Endothelial cell of umbilical vein (primary cell): ENCODE measurements around the gene TMEM270. TPM values are rescaled to one million over a fixed set of nuclear protein-coding genes. Genes with fewer than 3 reads are reported as not detected.

ENCODE experiments used
- BruUV-seq: library from RNA; stranded (reverse); fragments of 400-500 nt; replicated peaks from 2 replicates; lab custom pipeline; 2021; lab: Mats Ljungman, UMichigan
- CTCF ChIA-PET: fragments of 300-600, 350-600 bp; sonication (Branson Sonifier 250); formaldehyde crosslinking; loops from one replicate; lab custom pipeline; 2021; ENCODE audit warnings: antibody characterized with exemption, inconsistent platforms; lab: Charles Lee
- POLR2A ChIA-PET: fragments of 300-600, 350-600 bp; sonication (Branson Sonifier 250); formaldehyde crosslinking; loops from one replicate; lab custom pipeline; 2021; ENCODE audit warnings: antibody characterized with exemption, inconsistent platforms; lab: Charles Lee
- DNase-seq: peaks from one replicate; pipeline ENCODE4 v3.0.0-alpha.2; 2011; ENCODE audit warnings: low read depth, low spot score
- FAIRE-seq: peaks from 2 replicates; lab custom pipeline; 2011; peaks lifted over from hg19 to GRCh38; lab: Jason Lieb, UNC
- H2AFZ ChIP-seq: 2 replicates; pipeline ENCODE4 v1.6.0; 2012; ENCODE audit warnings: low read depth, low read length, control low read depth, inconsistent platforms
- H3K27ac ChIP-seq: 2 replicates; pipeline ENCODE4 v1.5.1; 2011; ENCODE audit warnings: low read depth, mild to moderate bottlenecking, control low read depth, low read length, moderate library complexity; ENCODE audit not compliant: insufficient read depth
- H3K27me3 ChIP-seq, 2 experiments: 2 replicates each; pipeline versions ENCODE4 v1.6.0 to v1.6.1; 2011; ENCODE audit warnings: low read length in 2 of 2, mixed read lengths in 1 of 2; ENCODE audit not compliant: control insufficient read depth in 2 of 2, insufficient read depth in 2 of 2
- H3K36me3 ChIP-seq, 2 experiments: 2 replicates in 1 of 2; 3 replicates in 1 of 2; pipeline ENCODE4 v1.5.1; 2011; ENCODE audit warnings: low read length in 2 of 2, mild to moderate bottlenecking in 1 of 2, moderate library complexity in 1 of 2; ENCODE audit not compliant: control insufficient read depth in 2 of 2, insufficient read depth in 2 of 2; ENCODE audit errors: extremely low read depth in 1 of 2
- H3K4me1 ChIP-seq: 3 replicates; pipeline ENCODE4 v1.5.1; 2011; ENCODE audit warnings: mild to moderate bottlenecking, low read length; ENCODE audit not compliant: control insufficient read depth, insufficient read depth; ENCODE audit errors: extremely low read depth
- H3K4me2 ChIP-seq: 2 replicates; pipeline ENCODE4 v1.6.1; 2011; ENCODE audit warnings: low read length, control low read depth, mixed read lengths; ENCODE audit not compliant: insufficient read depth
- H3K4me3 ChIP-seq, 3 experiments: fragments of 200-600 bp in 1 of 3; sonication (generic), shearing (Covaris generic) in 1 of 3; replicated peaks in 1 of 3; 2 replicates each; pipeline ENCODE4 v1.5.1; 2011 to 2016; ENCODE audit warnings: control low read depth in 3 of 3, low read length in 3 of 3, mild to moderate bottlenecking in 2 of 3, inconsistent platforms in 1 of 3, low read depth in 1 of 3, moderate library complexity in 1 of 3; ENCODE audit not compliant: insufficient read depth in 1 of 3
- H3K79me2 ChIP-seq: 2 replicates; pipeline ENCODE4 v1.6.0; 2012; ENCODE audit warnings: low read length, inconsistent platforms; ENCODE audit not compliant: control insufficient read depth, insufficient read depth
- H3K9ac ChIP-seq: replicated peaks from 2 replicates; pipeline ENCODE3; 2011; ENCODE audit warnings: low read length, control low read depth; ENCODE audit not compliant: insufficient read depth; ENCODE audit errors: extremely low read depth
- H3K9me1 ChIP-seq: replicated peaks from 3 replicates; pipeline ENCODE4 v1.6.0; 2011; ENCODE audit warnings: mild to moderate bottlenecking, low read length; ENCODE audit not compliant: control insufficient read depth, insufficient read depth; ENCODE audit errors: extremely low read depth
- H3K9me3 ChIP-seq: replicated peaks from 2 replicates; pipeline ENCODE4 v1.5.1; 2012; ENCODE audit warnings: low read length, inconsistent platforms; ENCODE audit not compliant: control insufficient read depth, insufficient read depth
- H4K20me1 ChIP-seq: replicated peaks from 2 replicates; pipeline ENCODE3; 2011; ENCODE audit warnings: mild to moderate bottlenecking, low read length; ENCODE audit not compliant: control insufficient read depth, insufficient read depth; ENCODE audit errors: extremely low read depth
- CTCF ChIP-seq, 2 donors: IDR thresholded peaks; 1 replicate in 1 of 2; 2 replicates in 1 of 2; pipeline ENCODE4 v1.5.1; 2011; ENCODE audit warnings: low read length in 2 of 2, mild to moderate bottlenecking in 2 of 2, moderate library complexity in 2 of 2, control low read depth in 1 of 2, inconsistent platforms in 1 of 2, low read depth in 1 of 2; ENCODE audit not compliant: insufficient read depth in 1 of 2; ENCODE audit errors: extremely low read depth in 1 of 2
- EZH2 ChIP-seq: IDR thresholded peaks from 2 replicates; pipeline ENCODE4 v1.6.1; 2012; ENCODE audit warnings: borderline replicate concordance, low read depth, mild to moderate bottlenecking, moderate library complexity, low read length, inconsistent platforms; ENCODE audit not compliant: severe bottlenecking
- FOS ChIP-seq: IDR thresholded peaks from 2 replicates; pipeline ENCODE4 v1.6.1; 2011; ENCODE audit warnings: mild to moderate bottlenecking, low read length, moderate library complexity, borderline replicate concordance; ENCODE audit not compliant: insufficient read depth
- GATA2 ChIP-seq: IDR thresholded peaks from 2 replicates; pipeline ENCODE4 v1.7.0; 2011; ENCODE audit warnings: low read depth, mild to moderate bottlenecking, moderate library complexity, mixed read lengths, low read length; ENCODE audit not compliant: insufficient read length, insufficient read depth
- JUN ChIP-seq: IDR thresholded peaks from 2 replicates; pipeline ENCODE4 v1.6.1; 2011; ENCODE audit warnings: borderline replicate concordance, low read depth; ENCODE audit not compliant: insufficient read length, insufficient read depth
- MYC ChIP-seq: IDR thresholded peaks from one replicate; pipeline ENCODE4 v1.6.1; 2011; ENCODE audit warnings: mild to moderate bottlenecking, low read depth, low read length
- POLR2A ChIP-seq: IDR thresholded peaks from 2 replicates; pipeline ENCODE4 v1.6.1; 2012; ENCODE audit warnings: low read depth, mild to moderate bottlenecking, control low read depth, low read length
- POLR2AphosphoS5 ChIP-seq: IDR thresholded peaks from 2 replicates; pipeline ENCODE4 v1.6.1; 2012; ENCODE audit warnings: low read depth, mild to moderate bottlenecking, control low read depth, low read length, moderate library complexity; ENCODE audit not compliant: insufficient read depth
- dilution Hi-C: fragments of 300-500 bp; cut with MboI; formaldehyde crosslinking; loops from one replicate; pipeline ENCODE4 v1.15.0; 2019; ENCODE audit warnings: low sequenced_read_pairs; ENCODE audit not compliant: extremely low pct_ligation_motif_present
- intact Hi-C: fragments of 100-400 bp; cut with micrococcal nuclease; formaldehyde crosslinking; loops from one replicate; pipeline ENCODE4 v1.10.0; 2022
- polyA plus RNA-seq, 4 experiments: library from polyadenylated mRNA; depleted of rRNA in 3 of 4; stranded (reverse) in 3 of 4; unstranded in 1 of 4; fragments of >200 nt; gene quantifications; 2 replicates each; pipeline versions ENCODE4 v1.2.1 to v1.2.3, GENCODE V29; 2011 to 2012; ENCODE audit warnings: missing spikeins in 1 of 4
- total RNA-seq: library from RNA; stranded (reverse); gene quantifications from 2 replicates; pipeline ENCODE4 v1.2.3, GENCODE V29; 2021
- TF ChIP-seq, protein P1 (sequence below): IDR thresholded peaks from 2 replicates; pipeline ENCODE4 v1.6.1; 2011; ENCODE audit not compliant: insufficient read depth, insufficient read length

Gene TMEM270
- total and polyA plus RNA-seq, 2 donors (not counting 3 experiments of a cell fraction or from before 2014, with no cell fraction given): not detected

- no peak for TF ChIP-seq FOS
- TF ChIP-seq, protein P1, sequence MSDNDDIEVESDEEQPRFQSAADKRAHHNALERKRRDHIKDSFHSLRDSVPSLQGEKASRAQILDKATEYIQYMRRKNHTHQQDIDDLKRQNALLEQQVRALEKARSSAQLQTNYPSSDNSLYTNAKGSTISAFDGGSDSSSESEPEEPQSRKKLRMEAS: no peak
- TF ChIP-seq JUN: no peak
- no peak for TF ChIP-seq GATA2
- TF ChIP-seq POLR2AphosphoS5: no peak
- TF ChIP-seq POLR2A: no peak
- TF ChIP-seq EZH2: no peak
- TF ChIP-seq MYC: no peak
- TF ChIP-seq CTCF (IDR thresholded peaks at IDR 0.05; ENCODE audit: extremely low read depth in 1 of 2, insufficient read depth in 1 of 2, low read depth in 1 of 2, low read length in 2 of 2): no peak
Observed at GRCh38 chr7:73864981-73865711, 4.2 kb downstream of the TMEM270 start.

More at GRCh38 chr7:73864981-73865711, 4.2 kb downstream of the TMEM270 start:
- H3K36me3 ChIP-seq: no peaks in the 10 kb centered on the region
- no peaks in the 10 kb centered on the region for H4K20me1 ChIP-seq
- H2AFZ ChIP-seq: no peak overlapping the region
- H3K9me1 ChIP-seq: no peaks in the 10 kb centered on the region
- no TSS peak for BruUV-seq
- H3K4me3 ChIP-seq: no peak overlapping the region
- H3K9me3 ChIP-seq: no peaks in the 10 kb centered on the region
- CTCF ChIA-PET: interaction anchor here (0.8 to 4.7 kb wide), 14 partner anchors 10 to 536 kb away, joined by 3 to 105 read pairs (median 5); partner anchors contain the start of gene ELN
- H3K27ac ChIP-seq: no peak overlapping the region
- H3K9ac ChIP-seq: no peak overlapping the region
- H3K27me3 ChIP-seq: no peaks in the 10 kb centered on the region
- FAIRE-seq (no peak), DNase-seq (no peak)
- dilution Hi-C loops: no loop called here
- no peaks in the 10 kb centered on the region for H3K4me1 ChIP-seq
- H3K79me2 ChIP-seq: no peaks in the 10 kb centered on the region
- POLR2A ChIA-PET: no interaction called here
- intact Hi-C loops: no loop called here
- H3K4me2 ChIP-seq: no peak overlapping the region
